GM18511 (cell line): ENCODE data around the gene ITSN1.
"Not testable (repeated sequence)": the region's sequence is repeated elsewhere in the genome, so short reads cannot be mapped to it uniquely, and the experiment has no call there.

Source experiments
- ATAC-seq: cut with Tn5 transposase; IDR thresholded peaks from one replicate; pipeline ENCODE4 v1.9.1; 2021; ENCODE audit warnings: mild to moderate bottlenecking, moderate library complexity; ENCODE audit not compliant: unreplicated experiment

Gene ITSN1

DNA sequence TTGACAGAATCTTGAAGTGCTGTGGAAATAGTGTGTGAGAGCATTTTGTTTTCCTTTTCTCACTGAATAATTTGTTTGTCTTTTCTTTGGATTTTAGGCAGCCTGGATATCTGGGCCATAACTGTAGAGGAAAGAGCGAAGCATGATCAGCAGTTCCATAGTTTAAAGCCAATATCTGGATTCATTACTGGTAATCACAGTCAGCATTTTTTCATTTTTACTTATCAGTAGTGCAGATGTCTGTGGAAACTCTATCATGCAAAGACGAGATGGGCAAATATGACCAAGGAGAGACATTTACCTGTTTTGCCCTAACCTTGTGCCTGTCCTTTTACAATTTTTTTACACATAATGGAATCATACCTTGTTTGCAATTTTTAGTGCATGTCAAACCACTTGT lies 78.8 kb downstream of the ITSN1 start:
- no peak for ATAC-seq

DNA sequence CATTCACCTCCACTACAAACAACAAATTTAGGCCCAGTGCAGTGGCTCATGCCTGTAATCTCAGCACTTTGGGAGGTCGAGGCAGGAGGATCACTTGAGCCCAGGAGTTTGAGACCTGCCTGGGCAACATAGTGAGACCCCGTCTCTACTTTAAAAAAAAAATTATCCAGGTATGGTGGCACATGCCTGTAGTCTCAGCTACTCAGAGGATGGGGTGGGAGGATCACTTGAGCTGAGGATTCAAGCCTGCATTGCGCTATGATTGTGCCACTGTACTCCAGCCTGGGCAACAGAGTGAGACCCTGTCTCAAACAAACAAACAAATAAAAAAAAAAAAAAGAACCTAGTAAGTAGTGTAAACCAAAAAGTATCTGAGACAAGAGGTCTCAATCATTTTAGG lies 86.8 kb downstream of the ITSN1 start:
- ATAC-seq, result not testable (repeated sequence)

DNA sequence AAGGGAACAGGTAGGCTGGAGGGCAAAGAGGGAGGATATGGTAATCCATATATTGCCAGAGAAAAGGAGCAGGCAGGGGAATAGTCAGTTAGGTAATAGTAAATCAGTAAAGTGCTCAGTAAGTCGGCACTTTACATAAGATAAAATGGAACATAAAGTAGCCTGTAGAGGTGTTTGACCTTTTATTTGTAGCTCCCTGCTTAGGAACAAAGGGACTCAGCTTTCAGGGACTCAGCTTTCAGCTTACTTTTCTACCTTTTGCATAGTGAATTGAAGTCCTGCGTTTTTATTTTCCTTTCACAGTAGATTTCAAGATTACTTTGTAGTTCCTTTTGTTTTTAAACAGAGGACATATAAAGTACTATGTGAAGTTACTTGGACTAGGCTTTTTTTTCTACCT lies 87.3 kb downstream of the ITSN1 start:
- no peak for ATAC-seq

DNA sequence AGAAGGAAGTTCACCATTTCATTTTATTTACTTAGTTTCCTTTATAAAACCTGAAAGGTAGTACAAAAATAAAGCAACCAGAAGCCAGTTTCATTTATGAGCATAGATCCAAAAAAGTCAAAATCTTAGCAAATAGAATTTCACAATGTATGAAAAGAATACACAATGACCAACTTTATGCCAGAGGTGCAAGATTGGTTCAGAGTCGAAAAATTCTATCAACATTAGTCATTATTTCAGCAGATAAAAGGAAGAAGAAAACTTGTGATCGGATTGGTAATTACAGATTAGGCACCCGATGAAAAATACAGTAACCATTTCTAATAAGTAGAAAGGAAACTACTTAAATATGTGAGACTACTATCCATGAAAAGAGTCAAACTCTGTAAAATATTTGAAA lies 89.1 kb downstream of the ITSN1 start:
- no peak for ATAC-seq

DNA sequence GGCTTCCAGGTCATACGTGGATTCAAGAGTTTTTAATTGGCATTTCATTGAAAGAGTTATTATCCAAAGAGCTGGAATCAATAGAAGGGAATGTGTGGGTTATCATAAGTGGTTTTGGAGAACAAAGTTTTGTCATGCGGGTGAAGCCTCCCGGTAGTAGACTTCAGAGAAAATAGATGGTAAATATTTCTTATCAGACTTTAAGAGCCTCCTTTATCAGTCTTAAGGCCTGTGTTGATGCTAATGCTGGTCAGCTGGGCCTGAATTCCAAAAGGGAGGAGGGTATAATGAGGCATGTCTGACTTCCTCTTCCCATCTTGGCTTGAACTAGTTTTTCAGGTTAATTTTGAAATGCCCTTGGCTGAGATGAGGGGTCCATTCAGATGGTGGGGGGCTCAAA lies 89.7 kb downstream of the ITSN1 start:
- no peak for ATAC-seq

DNA sequence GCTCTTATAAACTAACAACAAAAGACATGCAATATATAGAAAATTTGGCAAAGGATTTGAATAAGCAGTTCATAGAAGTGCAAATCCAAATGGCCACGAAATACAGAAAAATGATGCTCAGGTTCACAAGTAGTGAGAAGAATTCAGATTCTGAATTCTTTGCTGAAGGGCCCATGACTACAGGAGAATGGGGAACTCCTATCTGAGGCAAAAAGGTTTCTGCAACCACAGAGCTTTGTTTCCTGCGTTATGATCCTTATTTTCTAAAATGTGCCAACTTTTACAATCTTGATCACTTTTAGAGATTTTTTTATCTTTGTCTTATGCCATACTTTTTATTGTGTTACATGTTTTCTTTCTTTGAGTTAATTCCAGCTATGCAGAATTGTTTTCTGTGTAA lies 91.3 kb downstream of the ITSN1 start:
- ATAC-seq, result no peak

DNA sequence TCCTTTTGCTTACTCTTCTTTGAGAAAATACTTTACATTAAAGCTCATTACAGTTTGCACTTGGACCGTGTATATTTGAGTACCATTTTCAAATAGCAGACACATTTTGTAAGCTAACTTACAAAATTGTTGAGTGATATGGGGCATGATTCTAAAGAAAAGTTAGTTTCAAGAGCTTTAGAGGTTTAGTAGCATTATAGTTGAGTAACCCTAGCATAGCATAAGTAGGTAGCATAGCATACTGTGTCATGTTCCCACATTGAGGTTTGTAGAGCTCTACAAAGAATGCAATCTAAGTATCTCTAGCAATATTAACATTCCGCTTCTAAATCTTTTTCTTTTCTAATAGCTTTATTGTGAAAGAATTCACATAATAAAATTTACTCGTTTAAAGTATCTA lies 92.0 kb downstream of the ITSN1 start:
- no peak for ATAC-seq

DNA sequence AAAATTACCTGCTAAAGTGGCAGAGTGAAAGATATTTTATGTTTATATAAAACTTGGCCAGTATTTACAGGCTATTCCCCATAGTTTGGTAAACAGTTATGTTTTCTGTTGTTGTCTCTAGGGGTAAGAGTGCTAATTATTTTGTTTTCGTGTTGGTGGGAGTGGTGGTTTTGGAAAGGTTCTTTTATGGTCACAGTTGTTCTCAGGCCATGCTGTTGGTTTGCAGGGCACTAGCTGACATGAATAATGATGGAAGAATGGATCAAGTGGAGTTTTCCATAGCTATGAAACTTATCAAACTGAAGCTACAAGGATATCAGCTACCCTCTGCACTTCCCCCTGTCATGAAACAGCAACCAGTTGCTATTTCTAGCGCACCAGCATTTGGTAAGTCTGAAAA lies 92.5 kb downstream of the ITSN1 start:
- no peak for ATAC-seq

DNA sequence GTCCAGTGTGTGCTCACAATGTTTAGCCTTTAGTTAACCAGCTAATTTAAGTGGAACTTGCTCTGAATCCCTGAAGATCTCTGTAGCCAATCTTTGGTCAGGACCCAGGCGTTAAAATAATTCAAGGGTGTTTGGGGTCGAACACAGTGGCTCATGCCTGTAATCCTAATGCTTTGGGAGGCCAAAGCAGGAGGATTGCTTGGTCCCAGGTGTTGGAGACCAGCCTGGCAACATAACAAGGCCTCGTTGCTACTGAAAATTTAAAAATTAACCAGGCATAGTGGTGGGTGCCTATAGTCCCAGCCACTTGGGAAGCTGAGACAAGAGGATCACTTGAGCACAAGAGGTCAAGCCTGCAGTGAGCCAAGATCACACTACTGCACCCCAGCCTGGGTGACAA lies 94.3 kb downstream of the ITSN1 start:
- ATAC-seq, result no peak

DNA sequence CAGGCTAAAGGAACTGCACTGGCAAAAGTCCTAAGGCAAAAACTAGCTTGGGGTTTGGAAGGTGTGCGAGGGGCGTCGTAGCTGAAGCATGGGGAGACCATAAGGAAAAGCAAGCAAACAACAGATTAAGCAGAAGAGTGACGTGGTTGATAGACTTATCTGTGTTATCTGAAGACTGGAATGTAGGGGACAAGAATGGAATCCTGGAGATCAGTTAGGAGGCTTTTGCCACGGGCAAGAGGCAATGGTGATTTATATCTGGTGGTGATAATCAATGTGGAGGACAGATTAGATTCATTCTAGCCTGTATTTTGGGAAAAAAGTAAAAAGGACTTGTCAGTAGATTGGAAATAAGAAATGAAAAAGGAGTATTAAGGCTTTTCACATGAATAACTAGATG lies 97.4 kb downstream of the ITSN1 start:
- ATAC-seq, result no peak

DNA sequence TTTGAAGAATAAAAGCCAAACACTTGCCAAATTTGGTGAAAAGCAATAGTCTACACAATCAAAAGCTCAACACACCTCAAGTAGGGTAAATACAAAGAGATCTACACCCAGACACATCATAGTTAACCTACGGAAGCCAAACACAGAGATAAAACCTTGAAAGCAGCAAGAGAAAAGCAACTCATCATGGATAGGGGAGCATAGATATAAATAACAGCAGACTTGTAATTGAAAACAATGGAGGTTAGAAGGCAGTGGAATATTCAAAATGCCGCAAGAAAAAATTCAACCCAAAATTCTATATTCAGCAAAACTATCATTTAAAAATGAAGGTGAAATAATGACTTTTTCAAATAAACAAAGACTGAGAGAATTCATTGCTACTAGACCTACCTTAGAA lies 105.1 kb downstream of the ITSN1 start:
- no peak for ATAC-seq

DNA sequence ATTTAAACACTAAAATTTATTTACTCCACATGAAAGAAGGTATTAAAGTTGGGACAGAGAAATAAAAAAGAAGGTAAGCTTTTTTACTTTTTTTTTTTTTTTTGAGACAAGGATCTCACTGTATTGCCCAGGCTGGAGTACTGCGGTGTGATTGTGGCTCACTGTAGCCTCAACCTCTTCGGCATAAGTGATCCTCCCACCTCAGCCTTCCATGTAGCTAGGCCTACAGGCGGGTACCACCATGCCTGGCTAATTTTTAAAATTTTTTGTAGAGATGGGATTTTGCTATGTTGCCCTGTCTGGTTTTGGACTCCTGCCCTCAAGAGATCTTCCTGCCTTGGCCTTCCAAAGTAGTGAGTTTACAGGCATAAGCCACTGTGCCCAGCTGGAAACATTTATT lies 106.6 kb downstream of the ITSN1 start:
- no peak for ATAC-seq

DNA sequence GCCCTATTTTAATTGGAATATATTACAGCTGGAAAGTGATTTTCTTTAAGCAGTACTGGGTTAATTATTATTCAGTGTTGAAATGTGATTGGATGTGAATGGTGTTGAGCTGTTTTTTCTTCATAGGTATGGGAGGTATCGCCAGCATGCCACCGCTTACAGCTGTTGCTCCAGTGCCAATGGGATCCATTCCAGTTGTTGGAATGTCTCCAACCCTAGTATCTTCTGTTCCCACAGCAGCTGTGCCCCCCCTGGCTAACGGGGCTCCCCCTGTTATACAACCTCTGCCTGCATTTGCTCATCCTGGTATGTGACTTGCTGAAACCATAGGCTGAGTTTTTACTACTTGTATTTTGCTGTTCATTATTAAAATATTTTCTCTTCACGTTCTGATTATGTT lies 107.7 kb downstream of the ITSN1 start:
- ATAC-seq, result no peak

DNA sequence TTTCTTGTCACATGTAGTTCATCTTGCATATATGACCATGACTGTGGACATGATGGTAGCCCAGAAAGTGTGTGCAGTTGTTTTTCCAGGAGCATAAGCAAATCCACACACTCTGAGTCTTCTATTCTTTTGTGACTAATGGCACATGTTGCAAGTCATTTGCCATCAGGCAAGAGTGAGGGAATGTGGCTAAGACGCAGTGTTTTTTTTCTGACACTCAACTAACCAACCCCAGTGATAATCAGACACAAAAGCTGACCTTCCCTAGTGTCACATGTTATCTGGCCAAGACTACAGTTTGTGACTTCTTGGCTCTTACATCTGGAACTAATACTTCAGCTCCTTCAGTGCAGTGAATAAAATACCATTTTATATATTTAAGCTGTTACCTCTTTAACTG lies 108.8 kb downstream of the ITSN1 start:
- no peak for ATAC-seq

DNA sequence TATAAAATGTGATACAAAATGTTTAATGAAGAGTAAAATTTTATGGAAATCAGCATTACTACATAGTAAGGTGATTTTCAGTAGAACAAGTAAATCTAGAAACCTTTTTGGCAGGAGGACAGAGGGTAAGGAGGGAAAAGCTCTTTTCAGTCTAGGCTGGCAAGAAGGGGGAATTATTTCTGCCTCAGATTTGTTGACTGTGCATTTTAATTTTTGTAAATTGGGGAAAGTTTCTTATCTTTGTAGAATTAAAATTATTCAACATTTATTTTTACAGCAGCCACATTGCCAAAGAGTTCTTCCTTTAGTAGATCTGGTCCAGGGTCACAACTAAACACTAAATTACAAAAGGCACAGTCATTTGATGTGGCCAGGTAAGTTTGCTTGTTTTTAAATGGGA lies 109.2 kb downstream of the ITSN1 start:
- ATAC-seq, result no peak

DNA sequence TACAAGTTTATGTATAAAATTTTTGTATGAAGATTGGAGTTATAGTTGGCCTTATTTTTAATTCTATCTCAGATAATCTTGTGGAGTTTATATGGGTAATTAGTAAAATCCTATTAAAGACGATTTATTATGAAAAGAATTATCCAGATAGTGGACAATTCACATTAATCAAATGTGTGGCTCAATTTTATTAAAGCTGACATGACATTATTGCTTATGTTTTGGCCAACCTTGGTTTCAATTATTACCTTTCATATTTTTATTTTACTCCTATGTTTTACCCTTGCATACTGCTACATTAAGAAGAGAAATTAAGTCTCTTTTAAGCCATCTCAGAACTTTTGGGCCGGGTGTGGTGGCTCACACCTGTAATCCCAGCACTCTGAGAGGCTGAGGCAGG lies 110.0 kb downstream of the ITSN1 start:
- no peak for ATAC-seq

DNA sequence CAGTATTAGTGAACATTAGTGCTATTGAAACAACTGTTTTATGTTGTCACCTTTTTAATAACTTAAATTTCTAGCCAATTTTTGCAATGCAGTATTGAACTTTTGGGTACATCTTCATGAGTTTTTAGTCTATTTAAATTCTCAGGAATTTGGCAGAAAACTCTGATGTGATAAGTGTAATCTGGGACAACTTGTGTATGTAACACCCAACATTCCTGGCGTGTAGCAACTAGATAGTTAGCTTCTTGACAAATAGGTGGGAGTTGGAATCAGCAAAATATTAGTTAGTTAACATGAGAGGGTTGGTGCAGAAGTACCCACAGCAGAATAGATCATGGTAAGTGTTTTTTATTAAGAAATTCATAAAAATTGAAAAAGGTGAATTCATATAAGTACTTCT lies 111.6 kb downstream of the ITSN1 start:
- no peak for ATAC-seq

DNA sequence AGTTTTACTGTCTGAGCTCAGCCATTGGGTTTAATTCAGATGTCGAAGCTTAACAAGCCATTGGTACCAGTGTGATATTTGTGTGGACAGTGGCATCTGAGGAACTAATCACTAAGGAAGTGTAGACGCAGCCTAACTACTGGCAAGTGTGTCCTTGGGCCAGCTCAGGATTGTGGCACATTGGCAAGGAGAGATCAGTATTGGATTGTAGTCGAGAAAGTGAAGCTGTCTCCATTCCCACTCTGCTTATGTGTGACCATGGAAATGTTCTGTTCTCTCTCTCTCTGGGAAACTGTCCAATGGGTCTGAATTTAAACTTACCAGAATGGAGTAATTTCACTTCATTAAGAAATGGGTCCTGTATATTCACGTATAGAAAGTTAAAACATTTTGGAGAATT lies 112.2 kb downstream of the ITSN1 start:
- ATAC-seq, result no peak

DNA sequence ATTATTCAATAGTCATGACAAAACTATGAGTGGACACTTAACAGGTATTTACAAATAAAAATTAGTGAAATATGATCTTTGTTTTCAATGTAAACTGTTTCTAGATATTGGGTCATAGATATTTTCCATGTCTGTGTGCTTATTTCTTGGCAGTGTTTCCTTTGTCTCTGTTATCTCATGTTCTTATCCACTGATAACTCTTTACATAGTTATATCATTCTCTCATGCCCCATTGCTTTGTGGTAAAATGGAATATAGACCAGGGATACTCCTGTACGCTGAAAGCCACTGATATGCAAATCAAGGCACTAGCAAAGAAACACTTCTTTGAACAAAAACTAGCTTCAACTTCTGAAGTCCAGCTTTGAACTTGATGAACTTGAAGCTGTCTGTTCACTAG lies 113.1 kb downstream of the ITSN1 start:
- no peak for ATAC-seq

DNA sequence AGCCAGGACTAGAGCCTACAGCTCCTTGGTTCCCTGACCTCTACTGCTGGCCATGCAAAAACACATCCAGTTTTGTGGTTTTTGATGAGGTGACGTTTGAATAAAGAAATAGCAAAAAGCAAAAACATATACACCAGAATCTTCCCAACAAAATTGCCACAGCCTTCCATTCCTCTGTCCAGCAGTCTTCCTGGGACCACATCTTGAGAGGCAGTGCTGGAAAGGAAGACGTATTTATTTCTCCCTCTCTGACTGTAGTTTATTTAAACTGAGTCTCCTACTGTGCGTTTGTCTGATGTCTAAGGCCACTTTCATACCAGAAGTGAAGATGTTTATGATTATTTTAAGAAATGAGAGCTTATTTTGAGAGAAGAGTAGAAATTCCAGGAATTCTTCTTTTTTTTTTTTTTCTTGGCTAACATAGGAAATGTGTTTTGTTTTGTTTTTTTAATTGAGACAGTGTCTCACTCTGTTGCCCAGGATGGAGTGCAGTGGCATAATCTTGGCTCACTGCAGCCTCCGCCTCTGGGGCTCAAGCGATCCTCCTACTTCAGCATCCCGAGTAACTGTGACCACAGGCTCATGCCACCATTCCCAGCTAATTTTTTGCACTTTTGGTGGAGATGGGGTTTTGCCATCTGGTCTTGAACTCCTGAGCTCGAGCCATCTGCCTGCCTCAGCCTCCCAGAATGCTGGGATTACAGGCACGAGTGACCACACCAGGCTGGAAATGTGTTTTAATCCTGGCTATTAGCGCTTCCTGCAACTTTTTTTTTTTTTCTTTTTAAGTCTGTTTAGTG lies 118.5 kb downstream of the ITSN1 start:
- no peak for ATAC-seq

DNA sequence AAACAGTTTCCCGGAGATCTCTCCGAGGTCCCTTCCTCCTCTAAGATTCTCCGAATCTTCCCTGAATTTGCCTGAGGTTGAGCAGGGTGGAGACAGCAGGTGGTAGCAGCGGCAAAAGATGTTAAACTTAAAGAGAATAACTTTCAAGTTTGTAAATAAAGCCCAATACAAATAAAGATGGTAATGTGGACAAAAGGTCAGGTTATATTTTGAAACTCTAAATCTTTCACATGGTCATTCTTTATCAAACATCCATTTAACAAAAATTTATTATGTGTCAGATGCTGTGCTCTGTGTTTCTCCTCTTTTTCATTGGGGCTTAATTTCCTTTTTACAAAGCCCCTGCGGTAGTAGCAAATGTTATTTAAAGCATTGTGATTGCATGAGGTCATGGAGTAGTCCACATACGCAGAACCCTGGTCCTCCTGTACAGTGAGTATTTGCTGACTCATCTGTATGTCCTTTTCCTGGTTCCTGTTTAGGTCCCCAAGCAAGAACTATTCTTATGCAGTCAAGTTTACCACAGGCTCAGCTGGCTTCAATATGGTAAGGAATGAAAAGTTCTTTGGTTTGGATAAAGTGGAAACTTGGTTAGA lies 119.2 kb downstream of the ITSN1 start:
- no peak for ATAC-seq

DNA sequence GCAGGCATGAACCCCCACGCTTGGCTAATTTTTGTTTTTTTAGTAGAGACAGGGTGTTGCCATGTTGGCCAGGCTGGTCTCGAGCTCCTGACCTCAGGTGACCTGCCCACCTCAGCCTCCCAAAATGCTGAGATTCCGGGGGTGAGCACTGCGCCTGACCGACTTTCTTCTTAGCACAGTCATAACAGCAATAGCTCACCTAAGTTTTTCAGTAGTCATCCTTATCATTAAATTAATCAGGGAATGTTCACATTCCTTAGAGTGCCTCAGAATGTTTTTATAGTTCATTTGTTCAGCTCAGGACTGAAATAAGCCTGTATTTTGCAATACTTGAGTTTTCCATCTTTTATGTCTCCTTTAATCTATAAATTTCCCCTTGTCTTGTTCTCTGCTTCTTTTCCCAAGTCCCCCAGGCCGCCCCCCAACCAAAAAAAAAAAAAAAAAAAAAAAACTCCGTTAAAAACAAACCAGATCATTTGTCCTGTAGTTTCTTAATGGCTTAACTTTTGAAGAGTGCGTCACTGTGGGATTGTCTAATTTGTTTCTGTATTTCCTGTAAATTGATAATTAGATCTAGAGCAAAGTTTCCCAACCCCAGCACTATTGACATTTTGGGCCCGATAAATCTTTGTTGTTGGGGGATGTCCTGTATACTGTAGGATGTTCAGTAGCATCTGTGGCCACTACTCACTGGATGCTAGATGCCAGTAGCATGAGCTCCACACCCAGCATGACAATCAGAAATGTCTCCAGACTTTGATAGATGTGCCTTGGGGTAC lies 120.7 kb downstream of the ITSN1 start:
- ATAC-seq, result no peak
